ENCODE data around the gene GRID2IP.
A peak's percentile ranks its signal among the peaks of the same experiment; 100 is the strongest.

The GRID2IP gene

GRCh38 chr7:6562106-6562505 lies 10.8 kb upstream of the GRID2IP start:
- TF ChIP-seq FOXK2 (IDR thresholded peaks at IDR 0.05) (no peak), NFRKB (IDR thresholded peaks at IDR 0.05) (no peak), HDGF (IDR thresholded peaks at IDR 0.05; ENCODE audit: borderline replicate concordance) (no peak), CTBP1 (IDR thresholded peaks at IDR 0.05; ENCODE audit: borderline replicate concordance) (no peak), SP1 (IDR thresholded peaks at IDR 0.05) (no peak), BHLHE40 (IDR thresholded peaks at IDR 0.05; ENCODE audit: borderline replicate concordance) (no peak), FOXA1 (IDR thresholded peaks at IDR 0.05) (no peak), ELF4 (IDR thresholded peaks at IDR 0.05) (no peak)
- ChIA-PET POLR2A (no interaction called here), CTCF (interaction anchor here (0.6 to 0.9 kb wide), 2 partner anchors 14 to 16 kb away, joined by 3 to 6 read pairs; no protein-coding TSS in a partner anchor)
- DNase-seq (ENCODE audit: extremely low spot score) = no peak

- no peak for TF ChIP-seq FOXA1 (IDR thresholded peaks at IDR 0.05)
- TF ChIP-seq FOXM1 (IDR thresholded peaks at IDR 0.05; ENCODE audit: borderline replicate concordance) = no peak
- TF ChIP-seq ARNT (IDR thresholded peaks at IDR 0.05) = no peak
- no peak for TF ChIP-seq CTBP1 (IDR thresholded peaks at IDR 0.05; ENCODE audit: borderline replicate concordance)
- no peak for TF ChIP-seq ZNF384 (IDR thresholded peaks at IDR 0.05)
- TF ChIP-seq ELF4 (IDR thresholded peaks at IDR 0.05) = no peak
- TF ChIP-seq TARDBP (IDR thresholded peaks at IDR 0.05) = no peak
- TF ChIP-seq PKNOX1 (IDR thresholded peaks at IDR 0.05) = no peak
- TF ChIP-seq BHLHE40 (IDR thresholded peaks at IDR 0.05; ENCODE audit: borderline replicate concordance) = no peak
- no peak for TF ChIP-seq SP1 (IDR thresholded peaks at IDR 0.05)
- no peak for TF ChIP-seq FOXK2 (IDR thresholded peaks at IDR 0.05)
- no peak for TF ChIP-seq SUZ12 (IDR thresholded peaks at IDR 0.05)
- no peak for TF ChIP-seq LEF1 (IDR thresholded peaks at IDR 0.05; ENCODE audit: borderline replicate concordance)
- TF ChIP-seq NFRKB (IDR thresholded peaks at IDR 0.05) = no peak
- no peak for TF ChIP-seq HDGF (IDR thresholded peaks at IDR 0.05; ENCODE audit: borderline replicate concordance)
- TF ChIP-seq L3MBTL2 (conservative IDR thresholded peaks at IDR 0.05) = no peak
- CTCF ChIA-PET = interaction anchor here (1.0 to 1.9 kb wide), 4 partner anchors 13 to 44 kb away, joined by 3 to 15 read pairs (median 4); no protein-coding TSS in a partner anchor
- POLR2A ChIA-PET = no interaction called here
- no peak for DNase-seq (ENCODE audit: extremely low spot score)
Measured at GRCh38 chr7:6559896-6560295, 8.6 kb upstream of the GRID2IP start.

GRCh38 chr7:6558837-6559236 lies 7.6 kb upstream of the GRID2IP start:
- peak; percentile 59 for DNase-seq (ENCODE audit: extremely low spot score)
- CTCF ChIA-PET = interaction anchor here (0.7 to 1.9 kb wide), 10 partner anchors 12 to 49 kb away, joined by 3 to 15 read pairs (median 4); partner anchors contain the start of gene ZDHHC4
- POLR2A ChIA-PET = interaction anchor here (1.5 kb wide), 1 partner anchor 17 kb away, joined by 5 read pairs; no protein-coding TSS in a partner anchor
- no peak for TF ChIP-seq ARNT (IDR thresholded peaks at IDR 0.05)
- TF ChIP-seq ELF4 (IDR thresholded peaks at IDR 0.05) = no peak
- TF ChIP-seq L3MBTL2 (conservative IDR thresholded peaks at IDR 0.05) = no peak
- TF ChIP-seq BHLHE40 (IDR thresholded peaks at IDR 0.05; ENCODE audit: borderline replicate concordance) = no peak
- no peak for TF ChIP-seq SUZ12 (IDR thresholded peaks at IDR 0.05)
- TF ChIP-seq SP1 (IDR thresholded peaks at IDR 0.05) = no peak
- no peak for TF ChIP-seq NFRKB (IDR thresholded peaks at IDR 0.05)
- TF ChIP-seq FOXK2 (IDR thresholded peaks at IDR 0.05) = no peak
- no peak for TF ChIP-seq PKNOX1 (IDR thresholded peaks at IDR 0.05)

GRCh38 chr7:6556196-6556595 lies 4.9 kb upstream of the GRID2IP start:
- no peak for DNase-seq (ENCODE audit: extremely low spot score)
- ChIA-PET POLR2A (no interaction called here), CTCF (no interaction called here)
- no peak for TF ChIP-seq CTBP1 (IDR thresholded peaks at IDR 0.05; ENCODE audit: borderline replicate concordance)
- no peak for TF ChIP-seq NFRKB (IDR thresholded peaks at IDR 0.05)
- TF ChIP-seq LEF1 (IDR thresholded peaks at IDR 0.05; ENCODE audit: borderline replicate concordance) = no peak
- TF ChIP-seq ARNT (IDR thresholded peaks at IDR 0.05) = no peak
- no peak for TF ChIP-seq SP1 (IDR thresholded peaks at IDR 0.05)

GRCh38 chr7:6554848-6555247 lies 3.6 kb upstream of the GRID2IP start:
- CTCF ChIA-PET = interaction anchor here (0.9 kb wide), 1 partner anchor 38 kb away, joined by 6 read pairs; no protein-coding TSS in a partner anchor
- DNase-seq (ENCODE audit: extremely low spot score) = no peak
- TF ChIP-seq ARNT (IDR thresholded peaks at IDR 0.05) (no peak), BHLHE40 (IDR thresholded peaks at IDR 0.05; ENCODE audit: borderline replicate concordance) (no peak), L3MBTL2 (conservative IDR thresholded peaks at IDR 0.05) (no peak), SUZ12 (IDR thresholded peaks at IDR 0.05) (no peak), PKNOX1 (IDR thresholded peaks at IDR 0.05) (no peak), HDGF (IDR thresholded peaks at IDR 0.05; ENCODE audit: borderline replicate concordance) (no peak), FOXM1 (IDR thresholded peaks at IDR 0.05; ENCODE audit: borderline replicate concordance) (no peak), SP1 (IDR thresholded peaks at IDR 0.05) (no peak), ELF4 (IDR thresholded peaks at IDR 0.05) (no peak)
- POLR2A ChIA-PET = no interaction called here

GRCh38 chr7:6553448-6554044 lies 2.3 kb upstream of the GRID2IP start:
- POLR2A ChIA-PET = no interaction called here
- CTCF ChIA-PET = interaction anchor here (0.9 kb wide), 1 partner anchor 11 kb away, joined by 3 read pairs; no protein-coding TSS in a partner anchor
- peak; percentile 39 for DNase-seq (ENCODE audit: extremely low spot score)
- TF ChIP-seq L3MBTL2 (conservative IDR thresholded peaks at IDR 0.05) (no peak), FOXA1 (IDR thresholded peaks at IDR 0.05) (no peak), NFRKB (IDR thresholded peaks at IDR 0.05) (no peak), ARNT (IDR thresholded peaks at IDR 0.05) (no peak)

Data from HEK293T (cell line).